ENCODE results near the gene GLIPR2.

- TF ChIP-seq POLR2A (IDR thresholded peaks at IDR 0.05; ENCODE audit: low read length) = no peak
- no peak for TF ChIP-seq GATA1 (IDR thresholded peaks at IDR 0.05; ENCODE audit: low read depth, low read length)
These were observed 27.2 kb downstream of the GLIPR2 start for GRCh38 chr9:36163786-36164170.

Data from erythroblast (primary cell).